Mesenchymal stem cell (in vitro differentiated cells and primary cell): ENCODE results near the gene AGGF1.
"Not testable (repeated sequence)": the region's sequence is repeated elsewhere in the genome, so short reads cannot be mapped to it uniquely, and the experiment has no call there.

Experiments used
- DNase-seq: peaks from one replicate; pipeline ENCODE4 v3.0.0-alpha.2; 2013
- H2AFZ ChIP-seq: one replicate; pipeline ENCODE4 v1.6.1; 2013; ENCODE audit warnings: low read depth, mild to moderate bottlenecking, control low read depth, inconsistent platforms, low read length, moderate library complexity
- H2AK5ac ChIP-seq: 2 replicates; pipeline ENCODE4 v1.6.1; 2013; ENCODE audit warnings: low read length, moderate library complexity, mild to moderate bottlenecking, inconsistent platforms; ENCODE audit not compliant: severe bottlenecking
- H2BK120ac ChIP-seq: one replicate; pipeline ENCODE4 v1.6.1; 2013; ENCODE audit warnings: low read depth, mild to moderate bottlenecking, inconsistent platforms, low read length, moderate library complexity
- H2BK12ac ChIP-seq, 2 experiments: one replicate each; pipeline ENCODE4 v1.6.1; 2013; ENCODE audit warnings: inconsistent platforms in 2 of 2, low read length in 2 of 2, mild to moderate bottlenecking in 2 of 2, moderate library complexity in 2 of 2, control low read depth in 1 of 2
- H2BK15ac ChIP-seq: one replicate; pipeline ENCODE4 v1.6.1; 2013; ENCODE audit warnings: mild to moderate bottlenecking, low read depth, inconsistent platforms; ENCODE audit not compliant: poor library complexity, severe bottlenecking
- H2BK5ac ChIP-seq: 2 replicates; pipeline ENCODE4 v1.6.1; 2013; ENCODE audit warnings: low read depth, mild to moderate bottlenecking, low read length, control low read depth, inconsistent platforms; ENCODE audit not compliant: poor library complexity, severe bottlenecking
- H3K14ac ChIP-seq, 2 experiments: one replicate each; pipeline ENCODE4 v1.6.1; 2013; ENCODE audit warnings: inconsistent platforms in 2 of 2, low read length in 2 of 2, control low read depth in 1 of 2, mild to moderate bottlenecking in 1 of 2, moderate library complexity in 1 of 2
- H3K18ac ChIP-seq, 2 experiments: one replicate each; pipeline ENCODE4 v1.6.1; 2013; ENCODE audit warnings: inconsistent platforms in 2 of 2, low read length in 2 of 2, control low read depth in 1 of 2, low read depth in 1 of 2, mild to moderate bottlenecking in 1 of 2
- H3K23ac ChIP-seq, 2 experiments: one replicate each; pipeline ENCODE4 v1.6.1; 2013; ENCODE audit warnings: inconsistent platforms in 2 of 2, low read length in 2 of 2, mild to moderate bottlenecking in 2 of 2, moderate library complexity in 2 of 2, control low read depth in 1 of 2
- H3K27ac ChIP-seq: 2 replicates; pipeline ENCODE4 v1.5.1; 2013; ENCODE audit warnings: mild to moderate bottlenecking, moderate library complexity, low read length, control low read depth, inconsistent platforms; ENCODE audit not compliant: poor library complexity, severe bottlenecking
- H3K27me3 ChIP-seq, 2 experiments: 2 replicates each; pipeline versions ENCODE4 v1.6.1 to v1.7.0; 2013; ENCODE audit warnings: low read length in 2 of 2, mild to moderate bottlenecking in 2 of 2, moderate library complexity in 2 of 2, control low read depth in 1 of 2, inconsistent platforms in 1 of 2; ENCODE audit not compliant: control insufficient read depth in 1 of 2, insufficient read depth in 1 of 2
- H3K36me3 ChIP-seq, 2 experiments: 2 replicates each; pipeline versions ENCODE4 v1.6.1 to v1.7.0; 2013; ENCODE audit warnings: low read length in 2 of 2, control low read depth in 1 of 2, inconsistent platforms in 1 of 2, low read depth in 1 of 2, mild to moderate bottlenecking in 1 of 2; ENCODE audit not compliant: insufficient read depth in 2 of 2, control insufficient read depth in 1 of 2
- H3K4ac ChIP-seq, 2 experiments: one replicate each; pipeline ENCODE4 v1.6.1; 2013; ENCODE audit warnings: inconsistent platforms in 2 of 2, low read length in 2 of 2, mild to moderate bottlenecking in 2 of 2, moderate library complexity in 2 of 2, control low read depth in 1 of 2, low read depth in 1 of 2
- H3K4me1 ChIP-seq: 2 replicates; pipeline ENCODE4 v1.6.1; 2013; ENCODE audit warnings: low read depth, low read length, control low read depth; ENCODE audit not compliant: control insufficient read depth, insufficient read depth
- H3K4me2 ChIP-seq: 2 replicates; pipeline ENCODE4 v1.6.1; 2013; ENCODE audit warnings: low read length, mild to moderate bottlenecking, inconsistent platforms; ENCODE audit not compliant: poor library complexity, severe bottlenecking
- H3K4me3 ChIP-seq, 2 experiments: 2 replicates each; pipeline versions ENCODE4 v1.5.1 to v1.7.0; 2013; ENCODE audit warnings: low read length in 2 of 2, mild to moderate bottlenecking in 2 of 2, control low read depth in 1 of 2, low read depth in 1 of 2; ENCODE audit not compliant: insufficient read depth in 1 of 2
- H3K79me1 ChIP-seq: replicated peaks from 2 replicates; pipeline ENCODE4 v1.6.1; 2013; ENCODE audit warnings: mild to moderate bottlenecking, control low read depth, low read length, inconsistent platforms; ENCODE audit not compliant: poor library complexity, severe bottlenecking
- H3K9ac ChIP-seq: 2 replicates; pipeline ENCODE4 v1.7.0; 2013; ENCODE audit warnings: mild to moderate bottlenecking, low read length, moderate library complexity
- H3K9me3 ChIP-seq: 2 replicates; pipeline ENCODE4 v1.7.0; 2013; ENCODE audit warnings: mild to moderate bottlenecking, low read length; ENCODE audit not compliant: control insufficient read depth
- H4K8ac ChIP-seq: one replicate; pipeline ENCODE4 v1.6.1; 2013; ENCODE audit warnings: inconsistent platforms, mild to moderate bottlenecking, low read length, moderate library complexity
- H4K91ac ChIP-seq: one replicate; pipeline ENCODE4 v1.6.1; 2013; ENCODE audit warnings: mild to moderate bottlenecking, low read length, inconsistent platforms
- WGBS: methylation state at CpG from one replicate; pipeline ENCODE4 v1.1.7; 2013; ENCODE audit warnings: mixed read lengths; 5-methylcytosine and 5-hydroxymethylcytosine counted together

AGGF1 gene

DNA sequence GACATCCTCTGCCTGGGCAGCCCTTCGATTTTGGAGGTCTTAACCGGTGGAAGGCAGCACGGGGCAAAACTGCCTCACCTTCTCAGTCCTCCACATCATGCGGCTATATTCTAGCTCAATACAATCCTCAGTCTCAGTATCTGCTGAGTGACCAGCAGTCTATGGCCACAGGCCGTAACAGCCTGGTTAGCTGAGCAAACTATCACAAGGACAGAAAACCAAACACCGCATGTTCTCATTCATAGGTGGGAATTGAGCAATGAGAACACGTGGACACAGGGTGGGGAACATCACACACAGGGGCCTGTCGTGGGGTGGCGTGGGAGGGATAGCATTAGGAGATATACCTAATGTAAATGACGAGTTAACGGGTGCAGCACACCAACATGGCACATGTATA, 50.3 kb downstream of the AGGF1 start:
- H2AFZ ChIP-seq = not testable (repeated sequence)

DNA sequence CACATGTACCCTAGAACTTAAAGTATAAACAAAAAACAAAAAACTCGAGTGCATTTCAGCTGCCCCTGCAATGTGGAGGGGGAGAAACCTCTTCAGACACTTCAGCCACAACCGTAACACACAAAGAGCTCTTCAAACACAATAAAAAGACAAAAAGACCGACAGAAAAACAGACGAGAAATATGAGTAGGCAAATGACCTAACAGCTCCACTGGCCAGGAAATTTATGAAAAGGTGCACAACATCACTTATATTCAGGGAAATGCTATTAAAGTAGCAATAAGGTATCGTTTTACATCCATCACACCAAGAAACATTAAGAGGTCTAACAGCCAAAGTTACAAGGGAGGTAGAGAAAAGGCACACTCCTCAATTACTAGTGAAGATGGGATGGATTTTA, 50.7 kb downstream of the AGGF1 start:
- Histone ChIP-seq H2AFZ (no peak overlapping the region), H3K9ac (no peak overlapping the region), H2AK5ac (no peak overlapping the region), H3K36me3 (peaks cover 0 to 17% of the 10 kb centered on the region in 2 experiments), H3K23ac (no peak overlapping the region), H3K27ac (no peak overlapping the region), H3K4me2 (no peak overlapping the region), H2BK120ac (no peak overlapping the region), H4K91ac (no peak overlapping the region), H3K4me3 (no peak overlapping the region), H2BK15ac (no peak overlapping the region), H3K9me3 (no peaks in the 10 kb centered on the region), H3K14ac (no peak overlapping the region), H3K4ac (no peak overlapping the region), H2BK5ac (no peak overlapping the region), H3K4me1 (peaks cover 10% of the 10 kb centered on the region), H3K18ac (no peak overlapping the region), H2BK12ac (no peak overlapping the region), H4K8ac (no peak overlapping the region), H3K27me3 (no peaks in the 10 kb centered on the region), H3K79me1 (peaks cover 20% of the 10 kb centered on the region)
- WGBS = 85% methylated on average over 4 of the region's 5 CpGs
- no peak for DNase-seq

More for the DNA sequence above, 50.3 kb downstream of the AGGF1 start:
- not testable (repeated sequence) for H2AK5ac ChIP-seq, H3K4me3 ChIP-seq, H2BK5ac ChIP-seq, H3K27me3 ChIP-seq, H2BK12ac ChIP-seq, H2BK120ac ChIP-seq, H3K9me3 ChIP-seq, H3K9ac ChIP-seq, H3K23ac ChIP-seq, H3K4ac ChIP-seq, DNase-seq, H3K18ac ChIP-seq, H3K27ac ChIP-seq, H3K4me2 ChIP-seq, H4K8ac ChIP-seq, H4K91ac ChIP-seq, H2BK15ac ChIP-seq, H3K4me1 ChIP-seq
- Histone ChIP-seq H3K14ac (peak overlapping the region in 1 of 2 experiments; percentile 46), H3K79me1 (peaks cover 20% of the 10 kb centered on the region), H3K36me3 (peaks cover 0 to 17% of the 10 kb centered on the region in 2 experiments)
- 92% methylated on average over 10 of the region's 11 CpGs for WGBS

DNA sequence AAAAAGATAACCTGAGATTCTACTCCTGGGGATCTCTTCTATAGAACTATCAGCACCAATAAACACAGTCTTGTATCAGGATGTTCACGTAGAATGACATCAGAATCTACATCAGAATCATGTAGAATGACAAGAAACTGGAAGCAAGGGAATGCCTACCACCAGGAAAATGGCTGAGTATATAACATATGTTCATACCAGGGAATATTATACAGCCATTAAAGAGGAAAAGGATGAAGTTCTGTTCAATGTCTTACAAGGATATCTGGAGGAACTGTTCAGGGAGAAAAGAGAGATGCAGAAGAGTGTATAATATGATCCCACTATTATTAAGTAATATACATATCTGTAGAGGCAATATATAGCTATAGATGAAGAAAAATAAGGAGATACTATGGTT, 52.1 kb downstream of the AGGF1 start:
- Histone ChIP-seq H2BK15ac (no peak overlapping the region), H3K79me1 (peaks cover 13% of the 10 kb centered on the region), H3K36me3 (peaks cover 0 to 9% of the 10 kb centered on the region in 2 experiments), H2BK5ac (no peak overlapping the region), H3K9me3 (no peaks in the 10 kb centered on the region), H3K27ac (no peak overlapping the region), H4K8ac (no peak overlapping the region), H2AK5ac (no peak overlapping the region), H3K27me3 (no peaks in the 10 kb centered on the region), H3K9ac (no peak overlapping the region), H2BK120ac (no peak overlapping the region), H3K4ac (no peak overlapping the region), H3K14ac (no peak overlapping the region), H3K18ac (no peak overlapping the region), H3K4me1 (peaks cover 3% of the 10 kb centered on the region), H2AFZ (no peak overlapping the region), H3K4me3 (no peak overlapping the region), H4K91ac (no peak overlapping the region), H3K23ac (no peak overlapping the region), H2BK12ac (no peak overlapping the region), H3K4me2 (no peak overlapping the region)
- WGBS = no CpG with 5 or more reads among the region's 1 CpG
- DNase-seq = no peak

DNA sequence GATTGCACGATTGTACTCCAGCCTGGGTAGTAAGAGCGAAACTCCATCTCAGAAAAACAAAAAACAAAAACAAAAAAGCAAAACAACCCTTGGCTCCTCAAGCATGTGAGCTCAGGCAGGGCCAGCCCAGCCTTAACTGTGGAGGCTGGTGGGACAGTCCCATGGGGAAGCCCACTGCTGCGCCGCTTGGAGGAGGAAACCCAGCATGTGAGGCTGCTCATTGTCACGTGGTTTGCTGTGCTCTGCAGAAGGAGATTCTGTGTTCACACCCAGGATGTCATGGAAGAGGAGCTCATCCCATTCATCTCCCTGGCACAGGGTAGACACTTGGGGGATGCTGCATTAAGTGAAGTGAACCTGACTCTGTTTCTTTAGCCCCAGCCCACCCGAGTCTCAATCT, 52.9 kb downstream of the AGGF1 start:
- Histone ChIP-seq H4K91ac (no peak overlapping the region), H4K8ac (no peak overlapping the region), H2BK5ac (no peak overlapping the region), H3K79me1 (peaks cover 13% of the 10 kb centered on the region), H2BK12ac (no peak overlapping the region), H3K27me3 (no peaks in the 10 kb centered on the region), H2BK120ac (no peak overlapping the region), H3K27ac (no peak overlapping the region), H2AFZ (no peak overlapping the region), H3K9me3 (no peaks in the 10 kb centered on the region), H3K14ac (no peak overlapping the region), H3K4me2 (no peak overlapping the region), H2AK5ac (no peak overlapping the region), H3K23ac (no peak overlapping the region), H3K4ac (no peak overlapping the region), H3K18ac (no peak overlapping the region), H3K36me3 (peaks cover 0 to 9% of the 10 kb centered on the region in 2 experiments), H3K4me3 (no peak overlapping the region), H2BK15ac (no peak overlapping the region), H3K9ac (no peak overlapping the region), H3K4me1 (peaks cover 4% of the 10 kb centered on the region)
- DNase-seq = no peak
- WGBS = 91% methylated on average over 5 of the region's 6 CpGs
